Spleen (tissue), 7 donors: ENCODE measurements around the gene VEZT.

ENCODE experiments used
- CTCF ChIP-seq, 11 experiments: fragments of 200-600 bp in 7 of 11; fragments of 450-650 bp in 4 of 11; sonication (generic) in 4 of 11; IDR thresholded peaks in 8 of 11; conservative IDR thresholded peaks in 3 of 11; 1 replicate in 7 of 11; 2 replicates in 4 of 11; pipeline versions ENCODE4 v1.4.0 to v1.8.0; 2016 to 2021; ENCODE audit warnings: antibody characterized with exemption in 11 of 11, inconsistent platforms in 4 of 11, mild to moderate bottlenecking in 1 of 11
- POLR2A ChIP-seq, 3 donors: fragments of 450-650 bp; IDR thresholded peaks; one replicate each; pipeline ENCODE4 v1.5.1; 2017; ENCODE audit warnings: antibody characterized with exemption in 3 of 3, mild to moderate bottlenecking in 1 of 3
- POLR2AphosphoS5 ChIP-seq, 3 donors: sonication (generic); formaldehyde crosslinking; IDR thresholded peaks; one replicate each; pipeline ENCODE4 v1.5.1; 2017; ENCODE audit warnings: antibody characterized with exemption in 3 of 3
- donor health status: DM: no; HTN: no; CAD: no; lungs with moderate emphysema.
- donor health status: DM: no; HTN: no; CAD: no.
- donor health status: DM: no; HTN: no; CAD: no.

GRCh38 chr12:95179011-95179410 is 38.6 kb upstream of the VEZT start:
- no peak for TF ChIP-seq CTCF (IDR thresholded peaks at IDR 0.05 in 8 of 11, conservative IDR thresholded peaks at IDR 0.05 in 3 of 11)
- TF ChIP-seq POLR2A (IDR thresholded peaks at IDR 0.05) = no peak
- no peak for TF ChIP-seq POLR2AphosphoS5 (IDR thresholded peaks at IDR 0.05)
